Upper lobe of left lung (tissue), 6 donors: ENCODE results near the gene TOR4A. TPM values are rescaled to one million over a fixed set of nuclear protein-coding genes. Genes with fewer than 3 reads are reported as not detected.

Experiments
- ATAC-seq, 2 donors: fragments of 200-7000 bp; cut with Tn5 transposase; one replicate each; pipeline ENCODE4 v1.9.1; 2022; ENCODE audit warnings: mild to moderate bottlenecking in 2 of 2, moderate library complexity in 2 of 2; ENCODE audit not compliant: low FRiP score in 2 of 2
- DNase-seq, 2 donors: peaks; one replicate each; pipeline ENCODE4 v3.0.0-alpha.2; 2019 to 2020
- H3K27ac ChIP-seq, 4 donors: fragments of 200-600 bp; sonication (generic); one replicate each; pipeline ENCODE4 v1.5.1; 2016 to 2019
- H3K27me3 ChIP-seq, 4 donors: fragments of 200-600 bp; sonication (generic); one replicate each; pipeline ENCODE4 v1.5.1; 2017 to 2019
- H3K36me3 ChIP-seq, 4 donors: fragments of 200-600 bp; sonication (generic); one replicate each; pipeline ENCODE4 v1.5.1; 2016 to 2019
- H3K4me1 ChIP-seq, 4 donors: fragments of 200-600 bp; sonication (generic); one replicate each; pipeline ENCODE4 v1.5.1; 2018 to 2019
- H3K4me3 ChIP-seq, 4 donors: fragments of 200-600 bp; sonication (generic); one replicate each; pipeline ENCODE4 v1.5.1; 2017 to 2019; ENCODE audit warnings: mild to moderate bottlenecking in 2 of 4, moderate library complexity in 1 of 4
- H3K9me3 ChIP-seq, 4 donors: fragments of 200-600 bp; sonication (generic); one replicate each; pipeline ENCODE4 v1.5.1; 2018 to 2019
- EP300 ChIP-seq, 4 donors: sonication (generic); formaldehyde crosslinking; IDR thresholded peaks; one replicate each; pipeline ENCODE4 v1.5.1; 2017; ENCODE audit warnings: antibody characterized with exemption in 4 of 4, control low read depth in 2 of 4
- POLR2A ChIP-seq, 4 donors: fragments of 450-650 bp; IDR thresholded peaks; one replicate each; pipeline ENCODE4 v1.5.1; 2016 to 2017; ENCODE audit warnings: antibody characterized with exemption in 4 of 4, mild to moderate bottlenecking in 2 of 4
- POLR2AphosphoS5 ChIP-seq, 2 donors: sonication (generic); formaldehyde crosslinking; IDR thresholded peaks; one replicate each; pipeline ENCODE4 v1.5.1; 2017; ENCODE audit warnings: antibody characterized with exemption in 2 of 2
- WGBS, 2 donors: methylation state at CpG; one replicate each; pipeline ENCODE4 v1.1.5; 2017 to 2018; 5-methylcytosine and 5-hydroxymethylcytosine counted together
- total RNA-seq, 6 donors: library from RNA; depleted of rRNA in 4 of 6; stranded (reverse); fragments of >200 nt in 4 of 6; gene quantifications; one replicate each; pipeline versions ENCODE4 v1.1.0 to v1.2.1, GENCODE V29; 2016 to 2021
- TF ChIP-seq, protein P1 (sequence below), 6 experiments: fragments of 450-650 bp in 4 of 6; fragments of 200-600 bp in 2 of 6; sonication (generic) in 2 of 6; IDR thresholded peaks; one replicate each; pipeline ENCODE4 v1.5.1; 2016 to 2019; ENCODE audit warnings: antibody characterized with exemption in 6 of 6
- donor health status: DM: no; HTN: no; CAD: no; lungs with moderate emphysema.
- donor health status: DM: no; HTN: yes; CAD: no; lungs with severe emphysema.

TOR4A gene
- total RNA-seq, 6 donors from 2014 or later, result 31.5 to 62.6 (median 39.2) TPM

GRCh38 chr9:137247135-137247915, 30.2 kb upstream of the TOR4A start:
- H3K4me1 ChIP-seq, result peaks cover 12 to 34% (median 18%) of the 10 kb centered on the region in 4 donors
- H3K27me3 ChIP-seq, result no peaks in the 10 kb centered on the region
- ATAC-seq, result peak; percentile 1 to 71
- H3K27ac ChIP-seq, result peak overlapping the region in 3 of 4 donors; percentile 35 to 63 (median 37)
- H3K36me3 ChIP-seq, result peaks cover 9 to 16% (median 13%) of the 10 kb centered on the region in 4 donors
- peak; percentile 72 to 79 for DNase-seq
- TF ChIP-seq POLR2A (IDR thresholded peaks at IDR 0.05) (no peak), POLR2AphosphoS5 (IDR thresholded peaks at IDR 0.05) (no peak), EP300 (IDR thresholded peaks at IDR 0.05) (no peak)
- TF ChIP-seq, protein P1, sequence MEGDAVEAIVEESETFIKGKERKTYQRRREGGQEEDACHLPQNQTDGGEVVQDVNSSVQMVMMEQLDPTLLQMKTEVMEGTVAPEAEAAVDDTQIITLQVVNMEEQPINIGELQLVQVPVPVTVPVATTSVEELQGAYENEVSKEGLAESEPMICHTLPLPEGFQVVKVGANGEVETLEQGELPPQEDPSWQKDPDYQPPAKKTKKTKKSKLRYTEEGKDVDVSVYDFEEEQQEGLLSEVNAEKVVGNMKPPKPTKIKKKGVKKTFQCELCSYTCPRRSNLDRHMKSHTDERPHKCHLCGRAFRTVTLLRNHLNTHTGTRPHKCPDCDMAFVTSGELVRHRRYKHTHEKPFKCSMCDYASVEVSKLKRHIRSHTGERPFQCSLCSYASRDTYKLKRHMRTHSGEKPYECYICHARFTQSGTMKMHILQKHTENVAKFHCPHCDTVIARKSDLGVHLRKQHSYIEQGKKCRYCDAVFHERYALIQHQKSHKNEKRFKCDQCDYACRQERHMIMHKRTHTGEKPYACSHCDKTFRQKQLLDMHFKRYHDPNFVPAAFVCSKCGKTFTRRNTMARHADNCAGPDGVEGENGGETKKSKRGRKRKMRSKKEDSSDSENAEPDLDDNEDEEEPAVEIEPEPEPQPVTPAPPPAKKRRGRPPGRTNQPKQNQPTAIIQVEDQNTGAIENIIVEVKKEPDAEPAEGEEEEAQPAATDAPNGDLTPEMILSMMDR (IDR thresholded peaks at IDR 0.05), result no peak
- 60 to 65% methylated on average over 16 to 20 of the region's 20 CpGs for WGBS, 2 donors
- H3K4me3 ChIP-seq, result no peak overlapping the region
- H3K9me3 ChIP-seq, result no peaks in the 10 kb centered on the region

GRCh38 chr9:137247916-137248175, 29.7 kb upstream of the TOR4A start:
- WGBS, 2 donors, result 72 to 88% methylated on average over 6 of the region's 6 CpGs
- ATAC-seq, result no peak

DNA sequence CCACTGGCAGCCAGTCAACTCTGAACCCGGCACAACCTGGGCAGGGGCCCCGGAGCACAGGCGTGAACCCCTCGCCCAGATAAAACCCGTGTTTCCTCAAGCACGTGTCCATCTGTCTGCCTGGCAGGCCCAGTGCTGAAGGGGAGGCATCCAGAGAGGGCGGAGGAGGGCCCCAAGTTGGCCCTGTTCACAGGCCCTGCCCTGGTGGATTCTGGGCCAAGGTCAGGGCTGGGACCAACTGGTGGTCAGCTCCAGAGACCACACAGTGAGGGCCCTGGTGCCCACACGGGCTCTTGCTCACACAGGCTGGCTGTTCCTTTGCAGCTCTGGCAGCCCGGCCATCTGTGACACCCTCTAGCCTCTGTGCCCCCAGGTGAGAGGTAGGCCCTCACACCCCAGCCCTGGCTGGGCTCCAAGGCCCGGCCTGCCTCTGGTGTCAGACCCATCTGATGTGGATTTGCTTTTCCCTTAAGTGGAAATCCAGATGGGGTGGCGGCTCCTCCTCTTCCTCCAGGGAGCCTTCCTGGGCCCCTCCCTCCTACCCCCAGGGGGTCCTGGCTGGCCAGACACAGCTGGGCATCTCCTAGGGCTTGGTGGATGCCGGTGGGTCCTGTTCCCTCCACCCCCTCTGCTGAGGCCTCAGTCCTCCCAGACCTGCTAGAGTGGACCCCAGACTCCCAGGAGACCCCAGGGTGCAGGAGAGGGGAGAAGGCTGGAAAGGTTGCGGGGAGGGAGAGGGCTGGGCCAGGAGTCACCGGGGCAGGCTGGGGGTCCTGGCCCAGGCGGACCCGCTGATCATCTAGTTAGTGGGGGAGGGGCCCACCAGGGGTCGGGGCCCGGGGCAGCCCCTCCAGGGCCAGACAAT, 27.0 kb upstream of the TOR4A start:
- Histone ChIP-seq H3K27ac (no peak overlapping the region), H3K27me3 (no peaks in the 10 kb centered on the region), H3K4me1 (peaks cover 8 to 24% (median 13%) of the 10 kb centered on the region in 4 donors), H3K9me3 (no peaks in the 10 kb centered on the region), H3K4me3 (no peak overlapping the region), H3K36me3 (no peaks in the 10 kb centered on the region)
- DNase-seq (peak in 1 of 2 donors; percentile 66), ATAC-seq (no peak)
- 60 to 85% methylated on average over 2 to 15 of the region's 18 CpGs for WGBS, 2 donors
- TF ChIP-seq EP300 (IDR thresholded peaks at IDR 0.05) (no peak), POLR2AphosphoS5 (IDR thresholded peaks at IDR 0.05) (no peak), POLR2A (IDR thresholded peaks at IDR 0.05) (no peak)
- TF ChIP-seq, protein P1 (IDR thresholded peaks at IDR 0.05), result no peak

More at GRCh38 chr9:137247916-137248175, 29.7 kb upstream of the TOR4A start:
- peak overlapping the region in 2 of 4 donors; percentile 6 to 63 for H3K27ac ChIP-seq
- no peaks in the 10 kb centered on the region for H3K27me3 ChIP-seq
- H3K4me1 ChIP-seq, result peaks cover 6 to 29% (median 13%) of the 10 kb centered on the region in 4 donors
- no peaks in the 10 kb centered on the region for H3K9me3 ChIP-seq
- no peak for TF ChIP-seq POLR2A (IDR thresholded peaks at IDR 0.05)
- TF ChIP-seq, protein P1 (IDR thresholded peaks at IDR 0.05), result no peak
- TF ChIP-seq EP300 (IDR thresholded peaks at IDR 0.05), result no peak
- no peak for TF ChIP-seq POLR2AphosphoS5 (IDR thresholded peaks at IDR 0.05)
- no peak overlapping the region for H3K4me3 ChIP-seq
- peaks cover 7 to 11% (median 8%) of the 10 kb centered on the region in 4 donors for H3K36me3 ChIP-seq
- peak in 1 of 2 donors; percentile 50 for DNase-seq

GRCh38 chr9:137251194-137251461, 26.4 kb upstream of the TOR4A start, which contains the start of gene STPG3:
TSS of gene STPG3 (plus strand) at chr9:137251286. CDS start at chr9:137251287, 1 bp downstream.
- Histone ChIP-seq H3K9me3 (no peaks in the 10 kb centered on the region), H3K4me3 (no peak within 1 kb of the TSS), H3K4me1 (peaks cover 12 to 29% (median 18%) of the 10 kb centered on the region in 4 donors), H3K27me3 (no peaks in the 10 kb centered on the region), H3K27ac (no peak within 1 kb of the TSS), H3K36me3 (no peaks in the 10 kb centered on the region)
- DNase-seq, result no peak
- 83 to 86% methylated on average over 3 to 4 of the region's 4 CpGs for WGBS, 2 donors
- no peak for ATAC-seq
- TF ChIP-seq EP300 (IDR thresholded peaks at IDR 0.05) (no peak), POLR2AphosphoS5 (IDR thresholded peaks at IDR 0.05) (no peak), POLR2A (IDR thresholded peaks at IDR 0.05) (no peak)
- TF ChIP-seq, protein P1 (IDR thresholded peaks at IDR 0.05), result no peak
